22Rv1 (cell line): Measurements from ENCODE around the gene TADA2A.
A peak's percentile ranks its signal among the peaks of the same experiment; 100 is the strongest.

ENCODE experiments used
- H3K27ac ChIP-seq: fragments of 450-650 bp; 2 replicates; pipeline ENCODE4 v1.5.1; 2017
- ZFX ChIP-seq: fragments of 450-650 bp; IDR thresholded peaks from 2 replicates; pipeline ENCODE4 v1.6.1; 2017; ENCODE audit warnings: antibody characterized with exemption, borderline replicate concordance
- TF ChIP-seq, protein P1 (sequence below): fragments of 450-650 bp; IDR thresholded peaks from 2 replicates; pipeline ENCODE4 v1.5.1; 2017; ENCODE audit warnings: mild to moderate bottlenecking

TADA2A gene

DNA sequence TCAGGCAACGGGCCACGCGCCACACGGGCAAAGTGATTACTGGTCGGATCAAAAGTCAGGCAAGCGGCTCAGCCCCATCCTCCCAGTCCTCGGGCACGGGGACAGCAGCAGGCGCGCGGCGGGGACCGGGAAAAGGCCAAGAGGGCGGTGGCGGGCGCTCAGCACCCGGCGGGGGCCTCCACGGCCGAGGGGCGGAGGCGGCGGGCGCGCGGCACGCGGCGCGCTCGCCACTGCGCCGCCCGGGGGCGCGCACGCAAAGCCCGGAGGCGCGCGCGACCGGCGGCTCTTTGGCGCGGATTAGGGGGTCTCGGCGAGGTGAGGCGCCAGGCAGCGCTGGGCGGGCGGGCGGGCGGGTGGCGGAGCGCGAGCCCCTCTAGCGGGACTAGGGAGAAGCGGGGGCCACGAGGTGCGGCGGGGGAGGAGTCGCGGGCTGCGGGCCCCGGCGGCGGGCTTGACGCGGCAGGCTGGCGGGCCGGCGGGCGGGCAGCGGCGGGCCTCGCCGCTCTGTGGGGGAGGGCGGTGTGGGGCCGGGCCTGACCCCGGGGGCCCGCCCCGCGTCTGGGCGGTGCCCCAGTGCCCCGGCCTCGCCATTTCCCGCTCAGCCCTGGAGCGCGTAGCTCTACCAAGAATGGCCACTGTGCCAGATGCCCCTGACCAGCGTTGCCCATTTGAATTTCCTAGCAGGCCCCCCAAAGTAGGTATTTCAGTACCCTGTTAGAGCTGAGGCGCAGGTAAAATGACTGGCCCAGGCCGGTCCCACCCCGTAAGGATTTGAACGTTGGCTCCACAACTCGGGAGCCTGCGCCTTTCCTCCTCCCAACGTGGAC, at the start of gene TADA2A, which contains the start of gene ACACA:
TADA2A (plus strand) TSS at position 252 of the 827 bp plus-strand sequence. CDS start 4,480 bp downstream, outside the sequence.
ACACA (minus strand) TSS at position 202 of the 827 bp plus-strand sequence. CDS start 537 bp downstream, outside the sequence.
- TF ChIP-seq ZFX, result no peak
- TF ChIP-seq, protein P1, sequence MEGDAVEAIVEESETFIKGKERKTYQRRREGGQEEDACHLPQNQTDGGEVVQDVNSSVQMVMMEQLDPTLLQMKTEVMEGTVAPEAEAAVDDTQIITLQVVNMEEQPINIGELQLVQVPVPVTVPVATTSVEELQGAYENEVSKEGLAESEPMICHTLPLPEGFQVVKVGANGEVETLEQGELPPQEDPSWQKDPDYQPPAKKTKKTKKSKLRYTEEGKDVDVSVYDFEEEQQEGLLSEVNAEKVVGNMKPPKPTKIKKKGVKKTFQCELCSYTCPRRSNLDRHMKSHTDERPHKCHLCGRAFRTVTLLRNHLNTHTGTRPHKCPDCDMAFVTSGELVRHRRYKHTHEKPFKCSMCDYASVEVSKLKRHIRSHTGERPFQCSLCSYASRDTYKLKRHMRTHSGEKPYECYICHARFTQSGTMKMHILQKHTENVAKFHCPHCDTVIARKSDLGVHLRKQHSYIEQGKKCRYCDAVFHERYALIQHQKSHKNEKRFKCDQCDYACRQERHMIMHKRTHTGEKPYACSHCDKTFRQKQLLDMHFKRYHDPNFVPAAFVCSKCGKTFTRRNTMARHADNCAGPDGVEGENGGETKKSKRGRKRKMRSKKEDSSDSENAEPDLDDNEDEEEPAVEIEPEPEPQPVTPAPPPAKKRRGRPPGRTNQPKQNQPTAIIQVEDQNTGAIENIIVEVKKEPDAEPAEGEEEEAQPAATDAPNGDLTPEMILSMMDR, result no peak
- H3K27ac ChIP-seq, result peak within 1 kb of the TSS; percentile 94

GRCh38 chr17:37358098-37358829, 48.4 kb upstream of the TADA2A start:
- TF ChIP-seq ZFX, result no peak
- TF ChIP-seq, protein P1, result no peak
- peak overlapping the region; percentile 91 for H3K27ac ChIP-seq

GRCh38 chr17:37358830-37359681, 47.6 kb upstream of the TADA2A start:
- TF ChIP-seq, protein P1, result peak; percentile 21
- TF ChIP-seq ZFX, result no peak
- H3K27ac ChIP-seq, result peak overlapping the region; percentile 91

DNA sequence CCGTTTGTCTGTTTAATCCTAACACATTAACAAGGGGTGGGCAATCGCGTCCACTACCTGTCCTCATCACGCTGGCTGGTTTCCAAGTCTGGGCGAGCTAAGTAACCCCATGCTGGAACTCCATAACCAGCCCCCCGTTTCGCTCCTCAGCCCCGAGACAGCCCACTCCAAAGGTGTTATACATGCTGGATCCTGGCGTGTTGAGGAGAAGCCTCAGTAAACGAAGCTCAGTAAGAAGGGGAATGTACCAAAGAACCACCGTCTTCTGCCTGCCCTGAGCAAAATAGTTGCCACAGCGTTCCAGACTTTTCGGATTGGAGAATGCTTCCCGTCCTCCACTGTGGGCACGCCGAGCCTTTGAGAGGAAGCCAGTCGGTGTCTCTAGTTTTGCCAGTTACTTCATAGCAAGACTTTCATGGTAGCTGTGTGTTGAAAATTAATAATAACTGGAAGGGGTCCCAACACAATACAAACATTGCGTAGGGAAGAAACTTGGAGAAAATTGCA, 47.0 kb upstream of the TADA2A start:
- H3K27ac ChIP-seq, result peak overlapping the region; percentile 91
- no peak for TF ChIP-seq ZFX
- TF ChIP-seq, protein P1, result no peak

- TF ChIP-seq, protein P1, result no peak
- TF ChIP-seq ZFX, result no peak
- peak overlapping the region; percentile 91 for H3K27ac ChIP-seq
Measured at GRCh38 chr17:37360632-37361031, 46.1 kb upstream of the TADA2A start.

- H3K27ac ChIP-seq, result peak overlapping the region; percentile 91; the same call in 1 of the 2 replicates
- TF ChIP-seq, protein P1, result no peak
- TF ChIP-seq ZFX, result no peak
Measured at GRCh38 chr17:37361543-37361942, 45.1 kb upstream of the TADA2A start.
